DMS79 (cell line): ENCODE results near the gene MYL9.
A peak's percentile ranks its signal among the peaks of the same experiment; 100 is the strongest.
"Not testable (repeated sequence)": the region's sequence is repeated elsewhere in the genome, so short reads cannot be mapped to it uniquely, and the experiment has no call there.

Experiments
- DNase-seq: peaks from one replicate; lab custom pipeline; 2025; lab: John Stamatoyannopoulos, UW

Gene MYL9

GRCh38 chr20:36541227-36541767 is at the start of gene MYL9:
MYL9 (plus strand) TSS chr20:36541519; CDS start chr20:36544885, 3,366 bp downstream.
- no peak for DNase-seq

- no peak for DNase-seq
Observed at GRCh38 chr20:36491901-36492617, 49.3 kb upstream of the MYL9 start.

DNA sequence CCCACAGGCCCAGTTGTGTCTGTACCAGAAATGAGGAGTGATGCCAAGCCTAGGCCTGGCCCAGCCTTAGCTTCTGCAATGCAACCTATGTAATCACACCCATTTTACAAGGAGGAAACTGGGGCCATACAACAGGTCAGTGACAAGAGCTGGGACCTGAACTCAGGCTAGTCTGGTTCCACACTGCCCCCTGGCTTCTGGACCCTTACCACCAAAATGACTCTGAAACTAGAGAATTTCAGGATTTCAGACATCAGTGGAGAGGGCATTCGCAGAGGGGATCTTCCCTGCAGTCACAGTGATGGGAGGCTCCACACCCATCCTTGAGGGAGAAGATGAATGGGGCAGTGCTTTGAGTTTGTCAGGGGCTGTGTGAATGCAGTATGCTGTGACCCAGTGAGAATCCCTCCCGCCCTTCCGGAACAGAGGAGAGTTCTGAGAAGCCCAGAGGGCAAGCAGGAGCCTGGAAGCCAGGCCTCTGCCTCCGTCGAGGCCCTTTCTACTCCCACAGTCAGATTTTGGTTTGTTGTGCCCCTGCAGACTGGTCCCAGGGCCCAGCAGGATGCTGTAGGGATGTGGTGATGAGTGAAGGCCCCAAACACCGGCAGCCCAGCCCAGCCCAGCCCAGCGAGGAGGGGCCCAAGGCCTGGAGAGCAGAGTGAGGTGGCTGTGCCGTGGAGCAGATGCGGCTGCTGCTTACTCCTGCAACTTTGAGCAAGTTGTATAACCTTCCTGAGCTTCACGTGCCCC is 48.1 kb upstream of the MYL9 start:
- DNase-seq: no peak

DNA sequence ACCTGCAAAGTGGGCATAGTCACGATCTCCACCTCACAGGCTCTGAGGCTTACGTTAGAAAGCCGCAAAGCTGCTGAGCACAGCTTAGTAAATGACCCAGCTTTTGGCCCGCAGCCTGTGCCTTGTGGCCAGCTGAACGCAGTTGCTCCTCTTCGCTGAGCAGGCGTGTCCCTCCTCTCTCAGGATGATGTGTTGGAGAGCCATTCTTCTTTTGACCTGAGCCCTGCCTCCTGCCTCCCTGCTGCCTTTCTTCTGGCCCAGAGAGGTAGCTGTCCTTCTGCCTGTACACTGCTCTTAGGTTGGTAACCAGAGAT is 47.6 kb upstream of the MYL9 start:
- DNase-seq: peak; percentile 23

- no peak for DNase-seq
Observed at GRCh38 chr20:36496707-36497669, 44.3 kb upstream of the MYL9 start.

DNA sequence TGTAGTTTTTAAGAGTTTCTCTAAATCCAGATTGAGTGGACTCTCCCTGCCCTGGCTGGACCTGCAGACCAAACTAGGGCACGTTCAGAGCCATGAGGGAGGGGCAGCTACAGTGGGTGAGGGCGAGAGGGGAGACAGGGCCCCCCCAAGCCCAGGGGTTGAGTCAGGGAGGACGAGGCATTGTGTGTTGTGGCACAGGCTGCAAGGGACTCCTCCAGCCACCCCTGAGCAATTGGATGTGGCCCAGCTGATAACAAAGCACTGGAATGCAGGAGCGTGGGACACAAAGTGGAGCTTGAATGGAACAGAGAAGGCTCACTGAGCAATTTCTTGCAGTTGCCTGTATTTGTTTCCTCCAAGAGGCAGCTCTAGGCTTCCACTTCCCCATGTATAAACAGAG is 43.5 kb upstream of the MYL9 start:
- no peak for DNase-seq

DNA sequence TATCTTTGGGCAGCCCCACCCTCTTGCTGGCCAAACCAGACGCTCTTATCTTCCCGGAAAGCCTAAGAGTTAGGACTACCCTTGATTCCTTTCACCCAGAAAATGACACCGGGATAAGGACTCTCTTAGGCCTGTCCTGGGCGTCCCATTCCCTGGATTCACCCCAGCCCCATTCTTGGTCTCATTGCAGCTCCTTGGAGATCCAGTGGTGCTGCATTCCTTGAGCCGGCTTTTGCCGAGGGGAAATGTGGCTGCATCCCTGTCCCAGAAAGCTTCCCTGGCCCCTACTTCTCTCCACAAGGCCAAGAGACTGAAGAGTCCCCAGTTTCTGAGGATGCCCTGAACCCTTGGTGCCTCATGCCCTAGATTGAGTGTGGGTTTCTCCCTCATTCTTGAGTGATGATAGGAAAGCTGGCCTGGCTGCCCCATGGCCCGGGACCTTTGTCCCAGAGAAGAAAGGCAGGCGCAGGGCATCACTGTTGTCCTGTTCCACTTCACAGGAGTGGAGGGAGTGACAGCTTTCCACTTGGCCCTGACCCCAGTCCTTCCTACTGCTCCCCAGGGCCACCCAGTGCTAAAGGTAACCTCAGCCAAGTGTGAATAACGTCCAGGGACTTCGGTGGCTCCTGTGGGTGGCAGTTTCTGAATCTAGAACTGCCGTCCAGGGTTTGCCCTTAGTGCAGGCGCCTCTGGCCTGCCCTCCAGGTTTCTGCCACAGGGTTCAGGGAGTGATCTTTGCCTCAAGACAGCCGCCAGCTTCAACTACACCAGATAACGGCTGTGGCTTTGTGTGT is 42.7 kb upstream of the MYL9 start:
- DNase-seq: no peak

GRCh38 chr20:36499211-36499610 is 42.1 kb upstream of the MYL9 start:
- no peak for DNase-seq

DNA sequence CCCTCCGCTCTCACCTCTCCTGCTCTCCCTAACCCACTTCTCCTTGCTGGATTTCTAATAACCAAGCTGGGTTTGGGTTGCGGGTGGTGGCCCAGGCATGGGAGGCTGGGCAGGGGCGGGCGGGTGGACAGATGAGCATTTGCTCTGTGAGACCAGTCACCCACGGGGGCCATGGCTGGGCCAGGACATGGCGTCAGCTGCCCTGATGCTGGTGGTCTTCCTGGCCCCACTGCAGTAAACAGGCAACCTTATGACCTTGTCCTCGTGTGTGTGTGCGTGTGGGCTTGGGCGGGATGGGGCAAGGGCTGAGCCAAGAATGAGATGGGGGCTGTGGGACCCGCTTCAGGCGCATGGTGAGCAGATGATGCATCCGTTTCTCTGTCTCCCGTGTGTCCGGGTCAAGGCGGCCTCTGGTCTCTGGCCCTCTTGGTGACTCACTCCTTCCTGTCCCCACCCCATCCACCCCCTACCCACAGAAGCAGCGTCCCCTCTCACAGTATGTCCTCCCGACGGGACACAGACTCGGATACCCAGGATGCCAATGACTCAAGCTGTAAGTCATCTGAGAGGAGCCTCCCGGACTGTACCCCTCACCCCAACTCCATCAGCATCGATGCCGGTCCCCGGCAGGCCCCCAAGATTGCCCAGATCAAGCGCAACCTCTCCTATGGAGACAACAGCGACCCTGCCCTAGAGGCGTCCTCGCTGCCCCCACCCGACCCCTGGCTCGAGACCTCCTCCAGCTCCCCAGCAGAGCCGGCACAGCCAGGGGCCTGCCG is 41.4 kb upstream of the MYL9 start:
- DNase-seq: no peak

- DNase-seq: no peak
Observed at GRCh38 chr20:36501367-36502006, 39.8 kb upstream of the MYL9 start.

- no peak for DNase-seq
Observed at GRCh38 chr20:36504295-36504694, 37.0 kb upstream of the MYL9 start.

- no peak for DNase-seq
Observed at GRCh38 chr20:36506253-36506652, 35.1 kb upstream of the MYL9 start.

DNA sequence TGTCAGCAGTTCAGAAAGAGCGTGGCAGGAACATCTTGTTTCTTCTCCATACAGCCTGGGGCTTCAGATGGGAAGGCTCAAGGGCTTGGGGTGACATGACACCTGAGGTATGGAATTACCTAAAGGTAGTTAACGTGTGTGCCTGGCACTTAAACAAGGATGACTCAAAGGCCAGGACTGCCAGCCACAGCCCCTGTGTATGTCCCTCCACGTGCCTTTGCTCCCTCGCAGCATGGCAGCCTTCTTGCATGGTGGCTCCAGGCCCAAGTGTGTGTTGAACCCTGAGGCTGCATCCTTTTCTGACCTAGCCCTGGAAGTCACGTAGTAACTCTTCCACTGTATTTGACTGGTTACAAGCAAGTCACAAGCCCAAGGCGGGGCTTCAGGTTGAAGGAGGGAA is 33.6 kb upstream of the MYL9 start:
- DNase-seq: no peak

DNA sequence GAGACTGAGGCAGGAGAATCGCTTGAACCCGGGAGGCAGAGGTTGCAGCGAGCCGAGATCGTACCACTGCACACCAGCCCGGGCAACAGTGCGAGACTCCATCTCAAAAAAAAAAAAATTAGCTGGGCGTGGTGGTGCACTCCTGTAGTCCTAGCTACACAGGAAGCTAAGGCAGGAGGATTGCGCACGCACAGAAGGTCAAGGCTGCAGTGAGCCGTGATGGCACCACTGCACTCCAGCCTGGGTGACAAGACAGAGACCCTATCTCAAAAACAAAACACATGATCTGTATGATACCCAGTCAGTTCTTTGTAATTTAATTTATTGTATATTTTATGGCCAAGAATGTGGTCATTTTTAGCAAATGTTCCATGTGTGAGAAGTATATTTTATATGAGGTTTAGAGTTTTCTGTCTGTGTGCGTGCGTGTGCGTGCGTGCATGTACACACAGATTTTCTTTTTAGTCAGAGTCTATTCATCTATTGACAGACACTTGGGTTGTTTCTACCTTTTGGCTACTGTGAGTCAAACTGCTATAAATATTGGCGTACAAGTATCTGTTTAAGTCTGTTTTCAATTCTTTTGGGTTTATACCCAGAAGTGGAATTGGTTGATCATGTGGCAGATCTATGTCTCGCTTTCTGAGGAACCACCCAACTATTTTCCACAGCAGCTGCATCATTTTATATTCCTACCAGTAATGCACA is 22.2 kb upstream of the MYL9 start:
- no peak for DNase-seq

- DNase-seq: no peak
Observed at GRCh38 chr20:36519944-36520343, 21.4 kb upstream of the MYL9 start.

- DNase-seq: no peak
Observed at GRCh38 chr20:36521526-36521925, 19.8 kb upstream of the MYL9 start.

- not testable (repeated sequence) for DNase-seq
Observed at GRCh38 chr20:36522412-36522811, 18.9 kb upstream of the MYL9 start.

- DNase-seq: no peak
Observed at GRCh38 chr20:36523341-36523740, 18.0 kb upstream of the MYL9 start.

DNA sequence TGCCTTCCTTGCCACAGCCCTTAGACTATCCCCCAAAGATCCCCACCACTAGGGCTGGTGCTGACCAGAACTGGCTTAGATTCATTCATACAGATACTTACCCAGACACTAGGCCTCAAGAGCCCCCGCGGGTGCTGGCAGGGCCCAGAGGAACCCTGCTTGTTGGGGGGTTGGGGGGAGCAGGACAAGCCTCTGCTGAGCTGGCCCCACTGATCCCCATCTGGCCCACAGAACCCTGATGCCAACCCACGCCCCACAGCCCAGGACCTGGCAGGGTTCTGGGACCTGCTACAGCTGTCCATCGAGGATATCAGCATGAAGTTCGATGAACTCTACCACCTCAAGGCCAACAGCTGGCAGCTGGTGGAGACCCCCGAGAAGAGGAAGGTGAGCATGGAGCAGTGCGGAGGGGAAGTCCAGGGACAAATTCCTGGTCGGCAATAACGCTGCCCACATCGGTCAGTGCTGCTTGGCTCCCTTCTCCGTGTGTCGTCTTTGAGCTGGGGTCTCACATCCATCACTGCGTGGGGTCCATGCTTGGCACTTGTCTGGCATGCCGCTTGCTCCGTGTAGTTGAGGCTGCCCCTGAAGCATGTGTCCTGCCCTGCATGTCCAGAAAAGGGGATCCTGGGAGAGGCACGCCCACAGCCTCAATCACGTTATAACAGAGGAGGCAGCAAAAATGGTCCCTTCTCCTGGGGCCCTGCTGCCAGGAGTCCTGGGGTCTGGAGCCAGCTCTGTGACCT is 15.5 kb upstream of the MYL9 start:
- DNase-seq: no peak
